ENCODE results near the gene TMTC3.

DNA sequence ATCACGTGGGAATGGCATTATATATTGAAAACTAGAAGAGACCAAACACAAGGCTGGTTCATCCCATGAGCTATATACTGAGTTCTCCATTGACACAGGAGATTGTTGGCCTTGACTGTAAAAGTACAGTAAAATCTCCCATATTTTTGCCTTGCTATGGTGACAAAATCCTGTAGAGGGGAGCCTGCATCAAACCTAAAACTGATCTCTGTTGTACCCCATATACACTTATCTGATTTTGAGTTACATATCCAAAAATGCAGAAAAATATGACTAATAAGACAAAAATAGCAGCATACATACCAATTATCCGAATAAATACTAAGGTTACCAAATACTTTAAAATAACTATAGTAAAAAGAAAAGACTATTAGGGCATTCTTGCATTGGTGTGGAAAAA is 60.4 kb downstream of the TMTC3 start:
- TF ChIP-seq CTCF (IDR thresholded peaks at IDR 0.05; ENCODE audit: borderline replicate concordance, extremely low read depth, low read length, poor library complexity, severe bottlenecking) = no peak
- no peak for TF ChIP-seq EZH2 (IDR thresholded peaks at IDR 0.05; ENCODE audit: borderline replicate concordance, low read depth, low read length, severe bottlenecking)

Data from DND-41 (cell line).